Thoracic aorta (tissue), 2 donors: Measurements from ENCODE around the gene STK32B. TPM values are rescaled to one million over a fixed set of nuclear protein-coding genes. Genes with fewer than 3 reads are reported as not detected.

Experiments used
- ATAC-seq: fragments of 150-250 bp; one replicate; pipeline ENCODE4 v1.8.0; 2017; ENCODE audit warnings: low read depth; ENCODE audit not compliant: insufficient number of reproducible peaks, low FRiP score
- DNase-seq: peaks from one replicate; pipeline ENCODE4 v3.0.0-alpha.2; 2020; ENCODE audit warnings: low spot score
- H3K27ac ChIP-seq, 2 donors: fragments of 200-600 bp; sonication (generic); 1 replicate in 1 of 2; 2 replicates in 1 of 2; pipeline ENCODE4 v1.5.1; 2016; ENCODE audit warnings: mild to moderate bottlenecking in 2 of 2, moderate library complexity in 2 of 2
- H3K27me3 ChIP-seq: fragments of 200-600 bp; sonication (generic); replicated peaks from 2 replicates; pipeline ENCODE4 v1.6.0; 2016; ENCODE audit warnings: mild to moderate bottlenecking; ENCODE audit not compliant: insufficient read depth
- H3K36me3 ChIP-seq: fragments of 200-600 bp; sonication (generic); one replicate; pipeline ENCODE4 v1.5.1; 2016
- H3K4me1 ChIP-seq, 2 donors: fragments of 200-600 bp; sonication (generic); 1 replicate in 1 of 2; 2 replicates in 1 of 2; pipeline versions ENCODE4 v1.5.1 to v1.6.0; 2016; ENCODE audit warnings: low read depth in 2 of 2, mild to moderate bottlenecking in 1 of 2; ENCODE audit not compliant: control insufficient read depth in 1 of 2
- H3K4me3 ChIP-seq: fragments of 200-600 bp; sonication (generic); 2 replicates; pipeline ENCODE4 v1.5.1; 2016; ENCODE audit warnings: mild to moderate bottlenecking
- H3K9me3 ChIP-seq: fragments of 200-600 bp; sonication (generic); 2 replicates; pipeline ENCODE4 v1.5.1; 2016
- CTCF ChIP-seq: fragments of 200-600 bp; sonication (generic); IDR thresholded peaks from one replicate; pipeline ENCODE4 v1.5.1; 2019; ENCODE audit warnings: antibody characterized with exemption
- total RNA-seq, 2 donors: library from RNA; depleted of rRNA; stranded (reverse); fragments of >200 nt; gene quantifications; one replicate each; pipeline versions ENCODE4 v1.1.0 to v1.2.3, GENCODE V29; 2016

The STK32B gene
- total RNA-seq, 2 donors from 2014 or later, result 4.5 to 7.0 TPM

DNA sequence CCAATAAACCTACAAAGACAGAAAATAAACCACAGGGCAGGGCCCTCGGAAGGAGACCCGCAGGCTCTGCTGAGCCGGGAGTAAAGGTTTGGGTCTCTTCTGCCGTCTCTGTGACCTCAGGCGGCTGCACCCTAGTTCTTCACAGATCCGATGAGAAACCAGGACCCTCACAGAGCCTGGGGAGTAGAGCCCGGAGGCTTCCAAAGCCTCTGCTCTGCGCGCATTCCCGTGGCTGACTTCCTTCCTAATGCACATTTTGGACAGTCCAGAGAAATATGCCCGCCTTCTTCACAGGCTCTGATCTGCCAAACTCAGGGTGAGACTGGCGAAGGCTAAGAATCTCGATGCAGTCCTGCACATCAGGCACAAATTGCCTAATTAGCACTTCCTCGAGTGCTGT is 411.6 kb downstream of the STK32B start:
- no peaks in the 10 kb centered on the region for H3K4me1 ChIP-seq
- H3K27me3 ChIP-seq, result no peaks in the 10 kb centered on the region
- H3K9me3 ChIP-seq, result no peaks in the 10 kb centered on the region
- DNase-seq (no peak), ATAC-seq (no peak)
- no peak for TF ChIP-seq CTCF
- H3K4me3 ChIP-seq, result no peak overlapping the region
- no peaks in the 10 kb centered on the region for H3K36me3 ChIP-seq
- no peak overlapping the region for H3K27ac ChIP-seq

- H3K9me3 ChIP-seq, result no peaks in the 10 kb centered on the region
- no peaks in the 10 kb centered on the region for H3K4me1 ChIP-seq
- H3K36me3 ChIP-seq, result no peaks in the 10 kb centered on the region
- ATAC-seq (no peak), DNase-seq (no peak)
- H3K4me3 ChIP-seq, result no peak overlapping the region
- H3K27ac ChIP-seq, result no peak overlapping the region
- no peaks in the 10 kb centered on the region for H3K27me3 ChIP-seq
- no peak for TF ChIP-seq CTCF
These were observed 412.1 kb downstream of the STK32B start for GRCh38 chr4:5463361-5463760.

- no peaks in the 10 kb centered on the region for H3K9me3 ChIP-seq
- DNase-seq (no peak), ATAC-seq (no peak)
- H3K27ac ChIP-seq, result no peak overlapping the region
- TF ChIP-seq CTCF, result no peak
- no peaks in the 10 kb centered on the region for H3K4me1 ChIP-seq
- H3K36me3 ChIP-seq, result no peaks in the 10 kb centered on the region
- H3K27me3 ChIP-seq, result no peaks in the 10 kb centered on the region
- H3K4me3 ChIP-seq, result no peak overlapping the region
These were observed 412.8 kb downstream of the STK32B start for GRCh38 chr4:5463936-5464650.

DNA sequence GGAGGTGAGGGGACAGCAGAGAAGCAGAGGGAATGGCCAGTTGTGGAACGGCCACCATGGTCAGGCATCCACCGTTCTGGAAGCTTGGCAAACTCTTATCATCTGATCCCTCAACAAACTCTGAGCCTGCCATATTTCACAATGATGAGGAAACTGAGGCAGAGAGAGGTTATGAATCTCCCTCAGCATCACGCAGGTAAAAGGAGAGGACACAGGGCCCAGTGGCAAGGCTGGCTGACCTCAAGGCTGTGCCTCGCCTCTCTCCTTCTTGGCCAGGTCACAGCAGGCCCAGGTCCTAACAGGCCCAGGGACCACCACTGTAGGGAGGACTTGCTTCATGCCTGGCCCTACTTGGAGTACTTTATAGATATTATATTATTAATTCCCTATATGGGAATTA is 414.2 kb downstream of the STK32B start:
- Histone ChIP-seq H3K27me3 (no peaks in the 10 kb centered on the region), H3K4me1 (no peaks in the 10 kb centered on the region), H3K9me3 (no peaks in the 10 kb centered on the region), H3K27ac (no peak overlapping the region), H3K36me3 (no peaks in the 10 kb centered on the region), H3K4me3 (no peak overlapping the region)
- no peak for DNase-seq
- no peak for TF ChIP-seq CTCF
- no peak for ATAC-seq

- ATAC-seq (no peak), DNase-seq (no peak)
- Histone ChIP-seq H3K27ac (no peak overlapping the region), H3K36me3 (no peaks in the 10 kb centered on the region), H3K27me3 (no peaks in the 10 kb centered on the region), H3K4me1 (no peaks in the 10 kb centered on the region), H3K9me3 (no peaks in the 10 kb centered on the region), H3K4me3 (no peak overlapping the region)
- TF ChIP-seq CTCF, result no peak
These were observed 414.7 kb downstream of the STK32B start for GRCh38 chr4:5465956-5466355.
